Stomach (tissue), 4 donors: ENCODE measurements around the gene IP6K3.

ENCODE experiments used
- CTCF ChIP-seq, 7 experiments: fragments of 450-650 bp in 4 of 7; fragments of 200-600 bp in 3 of 7; sonication (generic) in 3 of 7; IDR thresholded peaks; one replicate each; pipeline ENCODE4 v1.5.1; 2016 to 2019; ENCODE audit warnings: antibody characterized with exemption in 7 of 7, control low read depth in 2 of 7, mild to moderate bottlenecking in 1 of 7
- EP300 ChIP-seq: sonication (generic); formaldehyde crosslinking; IDR thresholded peaks from one replicate; pipeline ENCODE4 v1.6.1; 2017; ENCODE audit warnings: antibody characterized with exemption
- POLR2A ChIP-seq, 4 donors: fragments of 450-650 bp; IDR thresholded peaks; one replicate each; pipeline ENCODE4 v1.6.1; 2016; ENCODE audit warnings: antibody characterized with exemption in 4 of 4, control low read depth in 2 of 4, mild to moderate bottlenecking in 1 of 4, moderate library complexity in 1 of 4
- POLR2AphosphoS5 ChIP-seq, 3 donors: sonication (generic); formaldehyde crosslinking; IDR thresholded peaks; one replicate each; pipeline ENCODE4 v1.6.1; 2016; ENCODE audit warnings: antibody characterized with exemption in 3 of 3

- TF ChIP-seq CTCF (IDR thresholded peaks at IDR 0.05), result no peak
- TF ChIP-seq POLR2A (IDR thresholded peaks at IDR 0.05), result no peak
- TF ChIP-seq POLR2AphosphoS5 (IDR thresholded peaks at IDR 0.05), result no peak
- TF ChIP-seq EP300, result no peak
Observed at GRCh38 chr6:33694401-33694931, 52.2 kb downstream of the IP6K3 start.
